Measurements from ENCODE around the gene FAM234B. TPM values are rescaled to one million over a fixed set of nuclear protein-coding genes. Genes with fewer than 3 reads are reported as not detected.
A peak's percentile ranks its signal among the peaks of the same experiment; 100 is the strongest.

FAM234B gene
- polyA plus RNA-seq, 1 of the 3 experiments (the other 2 are of a cell fraction) = 3.7 TPM

DNA sequence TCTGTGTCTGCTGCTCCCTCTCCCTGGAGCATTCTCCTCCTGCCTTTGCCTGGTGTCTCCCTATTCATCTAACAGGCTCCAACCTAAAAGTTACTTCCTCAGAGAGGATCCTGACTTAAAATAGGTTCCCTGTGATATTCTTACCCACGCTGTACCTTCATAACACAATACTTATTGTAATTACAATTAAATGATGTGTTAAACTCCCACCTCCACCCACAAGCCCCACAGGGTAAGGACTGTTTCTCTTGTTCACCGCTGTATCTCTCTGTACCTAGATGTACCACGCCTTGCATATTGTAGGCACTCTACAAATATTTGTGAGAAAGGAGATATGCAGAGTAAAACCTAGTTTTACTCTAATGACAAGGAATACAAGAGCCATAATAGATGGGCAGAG, 49.1 kb upstream of the FAM234B start (continued):
- TF ChIP-seq, protein P1, sequence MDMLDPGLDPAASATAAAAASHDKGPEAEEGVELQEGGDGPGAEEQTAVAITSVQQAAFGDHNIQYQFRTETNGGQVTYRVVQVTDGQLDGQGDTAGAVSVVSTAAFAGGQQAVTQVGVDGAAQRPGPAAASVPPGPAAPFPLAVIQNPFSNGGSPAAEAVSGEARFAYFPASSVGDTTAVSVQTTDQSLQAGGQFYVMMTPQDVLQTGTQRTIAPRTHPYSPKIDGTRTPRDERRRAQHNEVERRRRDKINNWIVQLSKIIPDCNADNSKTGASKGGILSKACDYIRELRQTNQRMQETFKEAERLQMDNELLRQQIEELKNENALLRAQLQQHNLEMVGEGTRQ (IDR thresholded peaks at IDR 0.05; ENCODE audit: borderline replicate concordance, low read depth, low read length) = no peak
- no peak for TF ChIP-seq RAD21 (IDR thresholded peaks at IDR 0.05; ENCODE audit: low read length)

DNA sequence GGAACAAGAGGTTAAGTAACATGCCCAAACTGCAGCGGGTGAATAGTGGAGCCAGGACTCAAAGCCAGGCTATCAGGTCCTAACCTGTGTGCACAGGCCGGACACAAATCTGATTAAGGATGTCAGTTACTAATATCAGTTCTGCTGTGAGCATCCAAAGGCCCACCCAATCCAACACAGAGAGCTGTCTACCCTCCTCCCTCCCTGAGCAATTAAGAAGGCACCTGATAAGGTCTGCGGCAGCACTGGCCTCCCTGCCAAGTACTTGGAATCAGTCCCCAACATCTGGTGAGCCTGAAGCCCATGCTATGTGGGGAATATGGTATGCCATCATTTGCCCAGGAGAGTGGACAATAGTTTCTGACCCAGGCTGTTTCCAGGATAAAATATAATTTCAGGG, 48.0 kb upstream of the FAM234B start:
- Histone ChIP-seq H3K4me1 (ENCODE audit: control insufficient read depth in 1 of 2, insufficient read depth in 2 of 2, low read depth in 1 of 2, low read length in 1 of 2) (peaks cover 6 to 13% of the 10 kb centered on the region in 2 experiments; a peak in 3 of 4 replicates), H3K36me3 (replicated peaks in 1 of 2; ENCODE audit: control insufficient read depth in 1 of 2, insufficient read depth in 2 of 2, low read length in 1 of 2) (no peaks in the 10 kb centered on the region), H4K20me1 (ENCODE audit: insufficient read depth) (no peaks in the 10 kb centered on the region), H3K9ac (no peak overlapping the region), H3K79me2 (ENCODE audit: insufficient read depth) (peaks cover 34% of the 10 kb centered on the region), H3K27me3 (ENCODE audit: insufficient read depth) (no peaks in the 10 kb centered on the region), H3K4me3 (ENCODE audit: low read depth in 2 of 2, low read length in 1 of 2) (no peak overlapping the region), H3F3A (replicated peaks; ENCODE audit: insufficient read depth) (peaks cover 10% of the 10 kb centered on the region), H3K4me2 (no peak overlapping the region), H3K27ac (ENCODE audit: low read depth in 2 of 2, low read length in 1 of 2) (no peak overlapping the region), H2AFZ (ENCODE audit: low read depth) (no peak overlapping the region), H3K9me3 (no peaks in the 10 kb centered on the region), H3K9me2 (no peaks in the 10 kb centered on the region)
- ChIA-PET CTCF (interaction anchor here (1.7 kb wide), 1 partner anchor 11 kb away, joined by 7 read pairs; no protein-coding TSS in a partner anchor), POLR2A (no interaction called here)
- TF ChIP-seq, protein P1 (IDR thresholded peaks at IDR 0.05; ENCODE audit: borderline replicate concordance, low read depth, low read length) = no peak
- TF ChIP-seq RXRA (IDR thresholded peaks at IDR 0.05; ENCODE audit: borderline replicate concordance, low read depth) = no peak
- TF ChIP-seq FOSL2 (IDR thresholded peaks at IDR 0.05; ENCODE audit: borderline replicate concordance, low read depth) = no peak
- TF ChIP-seq EZH2phosphoT487 (IDR thresholded peaks at IDR 0.05; ENCODE audit: borderline replicate concordance, low read depth) = no peak
- TF ChIP-seq GABPA (IDR thresholded peaks at IDR 0.05; ENCODE audit: low read depth) = no peak
- TF ChIP-seq, protein P2, sequence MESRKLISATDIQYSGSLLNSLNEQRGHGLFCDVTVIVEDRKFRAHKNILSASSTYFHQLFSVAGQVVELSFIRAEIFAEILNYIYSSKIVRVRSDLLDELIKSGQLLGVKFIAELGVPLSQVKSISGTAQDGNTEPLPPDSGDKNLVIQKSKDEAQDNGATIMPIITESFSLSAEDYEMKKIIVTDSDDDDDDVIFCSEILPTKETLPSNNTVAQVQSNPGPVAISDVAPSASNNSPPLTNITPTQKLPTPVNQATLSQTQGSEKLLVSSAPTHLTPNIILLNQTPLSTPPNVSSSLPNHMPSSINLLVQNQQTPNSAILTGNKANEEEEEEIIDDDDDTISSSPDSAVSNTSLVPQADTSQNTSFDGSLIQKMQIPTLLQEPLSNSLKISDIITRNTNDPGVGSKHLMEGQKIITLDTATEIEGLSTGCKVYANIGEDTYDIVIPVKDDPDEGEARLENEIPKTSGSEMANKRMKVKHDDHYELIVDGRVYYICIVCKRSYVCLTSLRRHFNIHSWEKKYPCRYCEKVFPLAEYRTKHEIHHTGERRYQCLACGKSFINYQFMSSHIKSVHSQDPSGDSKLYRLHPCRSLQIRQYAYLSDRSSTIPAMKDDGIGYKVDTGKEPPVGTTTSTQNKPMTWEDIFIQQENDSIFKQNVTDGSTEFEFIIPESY (IDR thresholded peaks at IDR 0.05; ENCODE audit: borderline replicate concordance, low read depth) = no peak
- TF ChIP-seq POLR2AphosphoS5 (IDR thresholded peaks at IDR 0.05; ENCODE audit: low read depth, low read length) = no peak
- TF ChIP-seq, protein P3, sequence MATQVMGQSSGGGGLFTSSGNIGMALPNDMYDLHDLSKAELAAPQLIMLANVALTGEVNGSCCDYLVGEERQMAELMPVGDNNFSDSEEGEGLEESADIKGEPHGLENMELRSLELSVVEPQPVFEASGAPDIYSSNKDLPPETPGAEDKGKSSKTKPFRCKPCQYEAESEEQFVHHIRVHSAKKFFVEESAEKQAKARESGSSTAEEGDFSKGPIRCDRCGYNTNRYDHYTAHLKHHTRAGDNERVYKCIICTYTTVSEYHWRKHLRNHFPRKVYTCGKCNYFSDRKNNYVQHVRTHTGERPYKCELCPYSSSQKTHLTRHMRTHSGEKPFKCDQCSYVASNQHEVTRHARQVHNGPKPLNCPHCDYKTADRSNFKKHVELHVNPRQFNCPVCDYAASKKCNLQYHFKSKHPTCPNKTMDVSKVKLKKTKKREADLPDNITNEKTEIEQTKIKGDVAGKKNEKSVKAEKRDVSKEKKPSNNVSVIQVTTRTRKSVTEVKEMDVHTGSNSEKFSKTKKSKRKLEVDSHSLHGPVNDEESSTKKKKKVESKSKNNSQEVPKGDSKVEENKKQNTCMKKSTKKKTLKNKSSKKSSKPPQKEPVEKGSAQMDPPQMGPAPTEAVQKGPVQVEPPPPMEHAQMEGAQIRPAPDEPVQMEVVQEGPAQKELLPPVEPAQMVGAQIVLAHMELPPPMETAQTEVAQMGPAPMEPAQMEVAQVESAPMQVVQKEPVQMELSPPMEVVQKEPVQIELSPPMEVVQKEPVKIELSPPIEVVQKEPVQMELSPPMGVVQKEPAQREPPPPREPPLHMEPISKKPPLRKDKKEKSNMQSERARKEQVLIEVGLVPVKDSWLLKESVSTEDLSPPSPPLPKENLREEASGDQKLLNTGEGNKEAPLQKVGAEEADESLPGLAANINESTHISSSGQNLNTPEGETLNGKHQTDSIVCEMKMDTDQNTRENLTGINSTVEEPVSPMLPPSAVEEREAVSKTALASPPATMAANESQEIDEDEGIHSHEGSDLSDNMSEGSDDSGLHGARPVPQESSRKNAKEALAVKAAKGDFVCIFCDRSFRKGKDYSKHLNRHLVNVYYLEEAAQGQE (IDR thresholded peaks at IDR 0.05; ENCODE audit: low read depth, low read length) = no peak
- no peak for TF ChIP-seq TEAD4 (IDR thresholded peaks at IDR 0.05; ENCODE audit: borderline replicate concordance, insufficient read depth)
- no peak for TF ChIP-seq RFX5 (IDR thresholded peaks at IDR 0.05; ENCODE audit: low read length)
- no peak for TF ChIP-seq RAD21 (IDR thresholded peaks at IDR 0.05; ENCODE audit: low read length)
- TF ChIP-seq ELF1 (IDR thresholded peaks at IDR 0.05) = no peak
- no peak for TF ChIP-seq FOXM1 (IDR thresholded peaks at IDR 0.05; ENCODE audit: low read depth)
- TF ChIP-seq MEF2A (IDR thresholded peaks at IDR 0.05; ENCODE audit: borderline replicate concordance, low read depth) = no peak
- no peak for TF ChIP-seq SIN3A (IDR thresholded peaks at IDR 0.05; ENCODE audit: borderline replicate concordance, low read depth, low read length)
- peak; percentile 21 for DNase-seq
- WGBS (ENCODE audit: low lambda C conversion rate) = 95% methylated on average over 3 of the region's 3 CpGs

All from SK-N-SH (cell line).